Liver (tissue), 9 donors: ENCODE measurements around the gene TMEM53. TPM values are rescaled to one million over a fixed set of nuclear protein-coding genes. Genes with fewer than 3 reads are reported as not detected.

Source experiments
- DNase-seq: peaks from one replicate; pipeline ENCODE4 v3.0.0-alpha.2; 2017; ENCODE audit warnings: low spot score
- H3K27ac ChIP-seq, 2 donors: one replicate each; pipeline ENCODE4 v1.7.0; 2013; ENCODE audit warnings: inconsistent platforms in 2 of 2, low read length in 2 of 2, control low read depth in 1 of 2, low read depth in 1 of 2, mild to moderate bottlenecking in 1 of 2
- H3K27me3 ChIP-seq, 4 donors: one replicate each; pipeline versions ENCODE4 v1.6.1 to v1.7.0; 2013; ENCODE audit warnings: low read length in 3 of 4, inconsistent platforms in 1 of 4, mild to moderate bottlenecking in 1 of 4, moderate library complexity in 1 of 4; ENCODE audit not compliant: control insufficient read depth in 4 of 4, insufficient read depth in 4 of 4
- H3K36me3 ChIP-seq, 4 donors: one replicate each; pipeline versions ENCODE4 v1.6.1 to v1.7.0; 2013; ENCODE audit warnings: low read length in 3 of 4, mild to moderate bottlenecking in 3 of 4, low read depth in 1 of 4, moderate library complexity in 1 of 4; ENCODE audit not compliant: control insufficient read depth in 4 of 4, insufficient read depth in 3 of 4
- H3K4me1 ChIP-seq, 4 donors: one replicate each; pipeline versions ENCODE4 v1.6.1 to v1.7.0; 2013; ENCODE audit warnings: low read length in 3 of 4, mild to moderate bottlenecking in 3 of 4, moderate library complexity in 1 of 4; ENCODE audit not compliant: control insufficient read depth in 4 of 4, insufficient read depth in 4 of 4
- H3K4me3 ChIP-seq, 3 donors: one replicate each; pipeline versions ENCODE4 v1.6.1 to v1.7.0; 2013; ENCODE audit warnings: low read length in 3 of 3, control low read depth in 1 of 3, low read depth in 1 of 3, mild to moderate bottlenecking in 1 of 3
- H3K9ac ChIP-seq, 2 donors: one replicate each; pipeline ENCODE4 v1.7.0; 2013; ENCODE audit warnings: low read length in 2 of 2, mild to moderate bottlenecking in 2 of 2, moderate library complexity in 2 of 2, control low read depth in 1 of 2, low read depth in 1 of 2
- H3K9me3 ChIP-seq, 4 donors: one replicate each; pipeline versions ENCODE4 v1.6.1 to v1.7.0; 2013; ENCODE audit warnings: low read length in 3 of 4; ENCODE audit not compliant: control insufficient read depth in 4 of 4
- EGR1 ChIP-seq, 2 donors: IDR thresholded peaks; 2 replicates each; pipeline ENCODE4 v1.6.1; 2016 to 2018; ENCODE audit warnings: antibody characterized with exemption in 2 of 2, low read depth in 2 of 2
- FOXA1 ChIP-seq: IDR thresholded peaks from 2 replicates; pipeline ENCODE4 v1.6.1; 2016; ENCODE audit warnings: antibody characterized with exemption
- FOXA2 ChIP-seq: IDR thresholded peaks from 2 replicates; pipeline ENCODE4 v1.6.1; 2016; ENCODE audit warnings: antibody characterized with exemption
- GABPA ChIP-seq, 2 donors: IDR thresholded peaks in 1 of 2; conservative IDR thresholded peaks in 1 of 2; 2 replicates each; pipeline ENCODE4 v1.6.1; 2016; ENCODE audit warnings: antibody characterized with exemption in 2 of 2, mild to moderate bottlenecking in 1 of 2, moderate library complexity in 1 of 2
- HNF4A ChIP-seq, 2 donors: conservative IDR thresholded peaks; 2 replicates each; pipeline ENCODE4 v1.6.1; 2016; ENCODE audit warnings: antibody characterized with exemption in 2 of 2, mild to moderate bottlenecking in 2 of 2
- HNF4G ChIP-seq: IDR thresholded peaks from 2 replicates; pipeline ENCODE4 v1.6.1; 2016; ENCODE audit warnings: antibody characterized with exemption
- JUND ChIP-seq, 2 donors: IDR thresholded peaks; 2 replicates each; pipeline ENCODE4 v1.6.1; 2016; ENCODE audit warnings: antibody characterized with exemption in 2 of 2
- NR2F2 ChIP-seq: IDR thresholded peaks from 2 replicates; pipeline ENCODE4 v1.6.1; 2016; ENCODE audit warnings: antibody characterized with exemption
- RAD21 ChIP-seq, 2 donors: IDR thresholded peaks; 2 replicates each; pipeline ENCODE4 v1.6.1; 2016; ENCODE audit warnings: antibody characterized with exemption in 2 of 2, mild to moderate bottlenecking in 2 of 2
- RXRA ChIP-seq, 2 donors: IDR thresholded peaks; 2 replicates each; pipeline ENCODE4 v1.6.1; 2017 to 2018; ENCODE audit warnings: antibody characterized with exemption in 2 of 2, mild to moderate bottlenecking in 1 of 2
- SP1 ChIP-seq: IDR thresholded peaks from 2 replicates; pipeline ENCODE4 v1.6.1; 2018; ENCODE audit warnings: antibody characterized with exemption, mild to moderate bottlenecking
- TAF1 ChIP-seq: conservative IDR thresholded peaks from 2 replicates; pipeline ENCODE4 v1.6.1; 2016; ENCODE audit warnings: antibody characterized with exemption, mild to moderate bottlenecking
- YY1 ChIP-seq: IDR thresholded peaks from 2 replicates; pipeline ENCODE4 v1.6.1; 2016; ENCODE audit warnings: antibody characterized with exemption, mild to moderate bottlenecking
- WGBS: extraction: QIAGEN DNeasy Blood & Tissue Kit; methylation state at CpG from one replicate; pipeline ENCODE4 v1.1.7; 2013; 5-methylcytosine and 5-hydroxymethylcytosine counted together
- polyA plus RNA-seq, 2 donors: library from polyadenylated mRNA; stranded (reverse) in 1 of 2; unstranded in 1 of 2; fragments of 200-250 nt in 1 of 2; fragments of >200 nt in 1 of 2; fragmentation: Nextera tagmentation in 1 of 2; extraction: Ambion mirVana in 1 of 2; gene quantifications; one replicate each; pipeline versions ENCODE4 v1.2.1 to v1.2.3, GENCODE V29; 2013 to 2015
- total RNA-seq, 2 donors: library from RNA; depleted of rRNA; stranded (reverse); fragments of >200 nt; gene quantifications; one replicate each; pipeline ENCODE4 v1.2.3, GENCODE V29; 2014
- TF ChIP-seq, protein P1 (sequence below): IDR thresholded peaks from 2 replicates; pipeline ENCODE4 v1.6.1; 2016; ENCODE audit warnings: antibody characterized with exemption
- TF ChIP-seq, protein P2 (sequence below): IDR thresholded peaks from 2 replicates; pipeline ENCODE4 v1.6.1; 2016; ENCODE audit warnings: antibody characterized with exemption
- TF ChIP-seq, protein P3 (sequence below): fragments of 150-350 bp; IDR thresholded peaks from 2 replicates; pipeline ENCODE4 v1.5.1; 2017; ENCODE audit warnings: improper control_type of control experiment, low read depth, low read length; ENCODE audit not compliant: missing input control
- TF ChIP-seq, protein P4 (sequence below): IDR thresholded peaks from 2 replicates; pipeline ENCODE4 v1.6.1; 2016; ENCODE audit warnings: antibody characterized with exemption
- TF ChIP-seq, protein P5 (sequence below): IDR thresholded peaks from 2 replicates; pipeline ENCODE4 v1.6.1; 2016; ENCODE audit warnings: antibody characterized with exemption, mild to moderate bottlenecking
- donor health status: healthy.
- donor health status: healthy.
- donor health status: healthy.
- donor health status: healthy.
- donor health status: healthy.

The TMEM53 gene
- total and polyA plus RNA-seq, 4 donors, result 9.9 to 89.2 (median 29.4) TPM

DNA sequence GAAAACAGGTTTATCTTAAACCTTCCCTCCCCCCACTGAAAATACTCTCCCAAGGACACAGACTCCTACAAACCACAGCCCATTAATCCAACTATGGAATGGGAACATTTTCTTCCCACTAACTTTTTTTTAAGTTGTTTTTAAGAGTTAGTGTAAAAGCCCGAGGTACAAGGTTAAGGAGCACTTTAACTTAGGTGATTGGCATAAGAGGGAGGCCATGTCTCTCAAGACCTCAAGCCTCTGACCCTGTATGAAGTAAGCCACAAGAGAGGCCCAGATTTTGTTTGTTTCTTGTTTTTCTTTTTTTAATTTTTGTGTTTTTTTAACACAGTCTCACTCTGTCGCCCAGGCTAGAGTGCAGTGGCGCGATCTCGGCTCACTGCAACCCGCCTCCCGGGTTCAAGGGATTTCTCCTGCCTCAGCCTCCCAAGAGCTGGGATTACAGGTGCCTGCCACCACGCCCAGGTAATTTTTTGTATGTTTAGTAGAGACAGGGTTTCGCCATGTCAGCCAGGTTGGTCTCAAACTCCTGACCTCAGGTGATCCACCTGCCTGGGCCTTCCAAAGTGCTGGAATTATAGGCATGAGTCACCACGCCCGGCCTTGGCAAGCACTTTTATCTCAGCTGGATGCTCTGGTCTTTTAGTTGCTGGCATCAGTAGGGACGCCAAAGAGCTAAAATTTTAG, 14.6 kb upstream of the TMEM53 start:
- no peak for TF ChIP-seq RAD21 (IDR thresholded peaks at IDR 0.05)
- H3K27me3 ChIP-seq, result no peaks in the 10 kb centered on the region
- no peak overlapping the region for H3K27ac ChIP-seq
- WGBS, result 92% methylated on average over 12 of the region's 12 CpGs
- H3K4me1 ChIP-seq, result no peaks in the 10 kb centered on the region
- DNase-seq, result no peak
- H3K9ac ChIP-seq, result no peak overlapping the region
- no peak overlapping the region for H3K4me3 ChIP-seq
- no peaks in the 10 kb centered on the region for H3K36me3 ChIP-seq
- H3K9me3 ChIP-seq, result no peaks in the 10 kb centered on the region

DNA sequence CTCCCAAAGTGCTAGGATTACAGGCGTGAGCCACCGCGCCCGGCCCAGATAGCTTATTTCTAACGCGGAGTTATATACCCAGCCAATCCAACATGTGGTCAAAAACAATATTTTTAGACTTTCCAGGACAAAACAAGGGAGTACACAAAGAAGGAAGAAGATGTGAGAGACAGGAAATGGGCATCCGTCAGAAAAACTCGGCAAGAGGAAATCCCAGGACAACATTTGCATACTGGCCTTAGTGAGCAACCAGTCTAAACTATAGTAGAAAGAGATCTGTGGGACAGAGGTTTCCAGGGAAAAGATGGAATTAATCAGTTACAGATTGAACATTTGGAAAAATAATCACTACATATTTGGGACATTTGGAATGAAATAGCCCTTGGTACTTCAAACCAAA, 11.6 kb upstream of the TMEM53 start:
- H3K9ac ChIP-seq, result no peak overlapping the region
- no peak for DNase-seq

More for the DNA sequence above, 11.6 kb upstream of the TMEM53 start:
- TF ChIP-seq FOXA1 (no peak), HNF4A (conservative IDR thresholded peaks at IDR 0.05) (no peak), YY1 (no peak), FOXA2 (no peak), JUND (IDR thresholded peaks at IDR 0.05) (no peak), HNF4G (no peak), EGR1 (IDR thresholded peaks at IDR 0.05; ENCODE audit: low read depth in 2 of 2) (no peak), NR2F2 (no peak), RXRA (IDR thresholded peaks at IDR 0.05) (no peak), RAD21 (IDR thresholded peaks at IDR 0.05) (no peak), SP1 (no peak), GABPA (IDR thresholded peaks at IDR 0.05 in 1 of 2, conservative IDR thresholded peaks at IDR 0.05 in 1 of 2) (no peak), TAF1 (no peak)
- TF ChIP-seq, protein P1, sequence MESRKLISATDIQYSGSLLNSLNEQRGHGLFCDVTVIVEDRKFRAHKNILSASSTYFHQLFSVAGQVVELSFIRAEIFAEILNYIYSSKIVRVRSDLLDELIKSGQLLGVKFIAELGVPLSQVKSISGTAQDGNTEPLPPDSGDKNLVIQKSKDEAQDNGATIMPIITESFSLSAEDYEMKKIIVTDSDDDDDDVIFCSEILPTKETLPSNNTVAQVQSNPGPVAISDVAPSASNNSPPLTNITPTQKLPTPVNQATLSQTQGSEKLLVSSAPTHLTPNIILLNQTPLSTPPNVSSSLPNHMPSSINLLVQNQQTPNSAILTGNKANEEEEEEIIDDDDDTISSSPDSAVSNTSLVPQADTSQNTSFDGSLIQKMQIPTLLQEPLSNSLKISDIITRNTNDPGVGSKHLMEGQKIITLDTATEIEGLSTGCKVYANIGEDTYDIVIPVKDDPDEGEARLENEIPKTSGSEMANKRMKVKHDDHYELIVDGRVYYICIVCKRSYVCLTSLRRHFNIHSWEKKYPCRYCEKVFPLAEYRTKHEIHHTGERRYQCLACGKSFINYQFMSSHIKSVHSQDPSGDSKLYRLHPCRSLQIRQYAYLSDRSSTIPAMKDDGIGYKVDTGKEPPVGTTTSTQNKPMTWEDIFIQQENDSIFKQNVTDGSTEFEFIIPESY, result no peak
- TF ChIP-seq, protein P2, sequence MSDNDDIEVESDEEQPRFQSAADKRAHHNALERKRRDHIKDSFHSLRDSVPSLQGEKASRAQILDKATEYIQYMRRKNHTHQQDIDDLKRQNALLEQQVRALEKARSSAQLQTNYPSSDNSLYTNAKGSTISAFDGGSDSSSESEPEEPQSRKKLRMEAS, result no peak
- TF ChIP-seq, protein P3, sequence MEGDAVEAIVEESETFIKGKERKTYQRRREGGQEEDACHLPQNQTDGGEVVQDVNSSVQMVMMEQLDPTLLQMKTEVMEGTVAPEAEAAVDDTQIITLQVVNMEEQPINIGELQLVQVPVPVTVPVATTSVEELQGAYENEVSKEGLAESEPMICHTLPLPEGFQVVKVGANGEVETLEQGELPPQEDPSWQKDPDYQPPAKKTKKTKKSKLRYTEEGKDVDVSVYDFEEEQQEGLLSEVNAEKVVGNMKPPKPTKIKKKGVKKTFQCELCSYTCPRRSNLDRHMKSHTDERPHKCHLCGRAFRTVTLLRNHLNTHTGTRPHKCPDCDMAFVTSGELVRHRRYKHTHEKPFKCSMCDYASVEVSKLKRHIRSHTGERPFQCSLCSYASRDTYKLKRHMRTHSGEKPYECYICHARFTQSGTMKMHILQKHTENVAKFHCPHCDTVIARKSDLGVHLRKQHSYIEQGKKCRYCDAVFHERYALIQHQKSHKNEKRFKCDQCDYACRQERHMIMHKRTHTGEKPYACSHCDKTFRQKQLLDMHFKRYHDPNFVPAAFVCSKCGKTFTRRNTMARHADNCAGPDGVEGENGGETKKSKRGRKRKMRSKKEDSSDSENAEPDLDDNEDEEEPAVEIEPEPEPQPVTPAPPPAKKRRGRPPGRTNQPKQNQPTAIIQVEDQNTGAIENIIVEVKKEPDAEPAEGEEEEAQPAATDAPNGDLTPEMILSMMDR, result no peak
- TF ChIP-seq, protein P4, sequence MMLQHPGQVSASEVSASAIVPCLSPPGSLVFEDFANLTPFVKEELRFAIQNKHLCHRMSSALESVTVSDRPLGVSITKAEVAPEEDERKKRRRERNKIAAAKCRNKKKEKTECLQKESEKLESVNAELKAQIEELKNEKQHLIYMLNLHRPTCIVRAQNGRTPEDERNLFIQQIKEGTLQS, result no peak
- TF ChIP-seq, protein P5, sequence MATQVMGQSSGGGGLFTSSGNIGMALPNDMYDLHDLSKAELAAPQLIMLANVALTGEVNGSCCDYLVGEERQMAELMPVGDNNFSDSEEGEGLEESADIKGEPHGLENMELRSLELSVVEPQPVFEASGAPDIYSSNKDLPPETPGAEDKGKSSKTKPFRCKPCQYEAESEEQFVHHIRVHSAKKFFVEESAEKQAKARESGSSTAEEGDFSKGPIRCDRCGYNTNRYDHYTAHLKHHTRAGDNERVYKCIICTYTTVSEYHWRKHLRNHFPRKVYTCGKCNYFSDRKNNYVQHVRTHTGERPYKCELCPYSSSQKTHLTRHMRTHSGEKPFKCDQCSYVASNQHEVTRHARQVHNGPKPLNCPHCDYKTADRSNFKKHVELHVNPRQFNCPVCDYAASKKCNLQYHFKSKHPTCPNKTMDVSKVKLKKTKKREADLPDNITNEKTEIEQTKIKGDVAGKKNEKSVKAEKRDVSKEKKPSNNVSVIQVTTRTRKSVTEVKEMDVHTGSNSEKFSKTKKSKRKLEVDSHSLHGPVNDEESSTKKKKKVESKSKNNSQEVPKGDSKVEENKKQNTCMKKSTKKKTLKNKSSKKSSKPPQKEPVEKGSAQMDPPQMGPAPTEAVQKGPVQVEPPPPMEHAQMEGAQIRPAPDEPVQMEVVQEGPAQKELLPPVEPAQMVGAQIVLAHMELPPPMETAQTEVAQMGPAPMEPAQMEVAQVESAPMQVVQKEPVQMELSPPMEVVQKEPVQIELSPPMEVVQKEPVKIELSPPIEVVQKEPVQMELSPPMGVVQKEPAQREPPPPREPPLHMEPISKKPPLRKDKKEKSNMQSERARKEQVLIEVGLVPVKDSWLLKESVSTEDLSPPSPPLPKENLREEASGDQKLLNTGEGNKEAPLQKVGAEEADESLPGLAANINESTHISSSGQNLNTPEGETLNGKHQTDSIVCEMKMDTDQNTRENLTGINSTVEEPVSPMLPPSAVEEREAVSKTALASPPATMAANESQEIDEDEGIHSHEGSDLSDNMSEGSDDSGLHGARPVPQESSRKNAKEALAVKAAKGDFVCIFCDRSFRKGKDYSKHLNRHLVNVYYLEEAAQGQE, result no peak
- no peaks in the 10 kb centered on the region for H3K36me3 ChIP-seq
- H3K4me1 ChIP-seq, result peaks cover 5 to 12% (median 7%) of the 10 kb centered on the region in 4 donors
- no peaks in the 10 kb centered on the region for H3K9me3 ChIP-seq
- H3K27me3 ChIP-seq, result no peaks in the 10 kb centered on the region
- no peak overlapping the region for H3K4me3 ChIP-seq
- H3K27ac ChIP-seq, result no peak overlapping the region
- 85% methylated on average over 8 of the region's 8 CpGs for WGBS
